HG03439 (cell line): ENCODE results near the gene C19orf44.
A peak's percentile ranks its signal among the peaks of the same experiment; 100 is the strongest.
"Not testable (repeated sequence)": the region's sequence is repeated elsewhere in the genome, so short reads cannot be mapped to it uniquely, and the experiment has no call there.

Source experiments
- ATAC-seq: cut with Tn5 transposase; IDR thresholded peaks from one replicate; pipeline ENCODE4 v1.9.1; 2021; ENCODE audit warnings: mild to moderate bottlenecking, moderate library complexity; ENCODE audit not compliant: unreplicated experiment

Gene C19orf44

DNA sequence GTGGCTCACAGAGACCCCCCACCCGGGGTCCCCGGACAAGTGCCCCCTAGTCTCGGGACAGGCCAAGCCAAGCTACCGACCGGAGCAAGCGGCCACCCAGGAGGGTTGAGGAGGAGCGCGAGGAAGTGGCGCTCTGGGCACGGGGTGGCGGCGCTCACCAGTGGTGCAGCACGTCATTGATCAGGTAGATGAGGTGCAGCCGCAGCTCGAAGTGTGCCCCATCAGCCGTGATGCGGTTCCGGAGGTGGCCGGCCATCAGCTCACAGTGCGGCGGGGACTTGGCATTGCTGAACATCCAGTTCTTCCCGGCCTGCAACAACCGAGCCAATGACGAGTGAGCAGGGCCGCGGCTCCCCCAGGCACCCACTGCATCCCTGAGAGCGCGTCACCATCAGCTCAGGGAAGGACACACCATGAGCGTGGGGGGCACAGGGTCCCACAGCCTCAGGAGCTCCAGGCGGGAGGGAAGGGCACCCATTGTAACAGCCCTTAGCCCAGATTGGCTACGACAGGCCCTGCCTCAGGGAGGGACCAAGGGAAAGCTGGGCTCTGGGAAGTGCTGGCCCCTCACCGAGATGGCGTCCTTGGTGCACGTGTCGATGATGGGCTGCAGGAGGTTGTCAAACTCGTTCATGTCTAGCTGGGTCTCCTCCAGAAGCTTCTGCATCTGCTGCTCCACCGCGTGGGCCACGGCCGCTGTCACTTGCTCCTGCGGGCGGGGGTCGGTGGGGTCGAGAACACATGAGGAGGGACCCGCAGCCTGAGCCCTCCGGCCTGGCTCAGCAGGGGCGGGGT lies 36.4 kb downstream of the C19orf44 start:
- ATAC-seq = no peak

DNA sequence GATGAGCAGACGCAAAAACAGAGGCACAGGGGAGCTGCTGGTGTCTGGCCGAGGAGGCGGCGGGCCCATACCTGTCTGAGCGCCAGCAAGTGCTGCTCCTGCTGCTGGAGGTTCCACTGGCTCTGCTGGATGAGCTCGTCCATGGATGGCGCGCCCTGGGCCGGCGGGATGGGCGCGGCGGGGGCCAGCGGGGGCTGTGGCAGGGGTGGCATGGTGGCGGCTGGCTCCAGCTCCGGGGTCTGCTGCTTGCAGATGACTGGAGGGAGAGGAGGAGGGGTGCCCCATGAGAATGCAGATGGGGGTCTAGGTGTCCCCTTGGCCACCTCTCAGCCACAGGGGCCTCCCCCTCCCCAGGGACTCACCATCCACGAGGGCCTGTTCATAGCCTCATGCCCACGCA lies 39.2 kb downstream of the C19orf44 start:
- ATAC-seq = no peak

DNA sequence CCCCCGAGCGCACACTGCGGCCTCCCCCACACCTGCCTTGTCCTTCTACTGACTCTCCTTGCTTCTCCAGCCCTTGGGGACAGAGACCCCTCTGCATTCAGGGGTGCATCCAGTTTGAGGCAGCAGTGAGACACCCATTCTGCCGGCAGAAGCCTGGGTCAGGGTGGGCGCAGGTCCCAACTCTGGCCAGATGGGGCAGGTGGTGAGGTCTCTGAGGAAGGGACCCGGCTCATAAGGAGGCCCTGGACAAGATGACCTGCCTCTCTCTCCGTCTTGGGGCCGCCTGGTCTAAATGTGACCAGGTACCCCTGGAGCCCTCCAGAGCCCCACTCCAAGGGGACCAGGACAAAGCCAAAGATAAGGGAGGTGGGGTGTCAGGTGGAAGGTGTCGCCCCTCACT lies 39.9 kb downstream of the C19orf44 start:
- ATAC-seq = no peak

DNA sequence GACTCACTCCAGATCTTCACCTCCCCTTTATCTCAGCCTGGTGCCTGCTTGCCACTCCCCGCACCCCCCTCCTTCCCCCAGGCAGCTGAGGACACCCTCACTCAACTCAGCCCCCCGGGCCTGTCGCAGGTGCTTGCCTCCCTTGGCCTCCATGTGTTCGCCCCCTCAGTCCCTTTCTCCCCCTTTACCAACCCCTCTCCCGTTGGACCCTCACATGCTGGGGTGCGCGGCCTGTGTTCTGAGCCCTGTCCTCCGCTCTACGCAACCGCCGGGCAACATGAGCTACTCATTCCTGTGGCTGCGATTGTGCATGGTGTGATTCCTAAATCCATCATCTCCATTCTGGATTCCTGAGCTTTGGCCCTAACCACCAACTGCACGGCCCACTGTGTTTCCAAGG lies 40.9 kb downstream of the C19orf44 start:
- ATAC-seq = no peak

DNA sequence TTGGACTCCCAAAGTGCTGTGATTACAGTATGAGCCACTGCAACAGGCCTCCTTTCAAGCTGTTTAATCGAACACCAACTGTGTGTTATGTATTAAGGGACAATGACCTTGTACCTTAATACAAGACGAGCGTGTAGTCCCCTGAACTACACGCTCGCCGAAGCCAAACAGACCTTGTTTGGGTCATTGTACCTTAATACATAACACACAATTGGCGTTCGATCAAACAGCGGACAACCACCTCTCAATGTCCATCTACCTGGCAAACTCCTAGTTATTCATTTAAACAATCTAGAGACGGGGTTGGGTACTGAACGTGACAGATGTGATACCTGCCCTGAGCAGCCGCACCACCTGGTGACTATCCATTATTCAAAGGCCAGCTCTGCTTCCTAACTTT lies 44.8 kb downstream of the C19orf44 start:
- ATAC-seq = no peak

DNA sequence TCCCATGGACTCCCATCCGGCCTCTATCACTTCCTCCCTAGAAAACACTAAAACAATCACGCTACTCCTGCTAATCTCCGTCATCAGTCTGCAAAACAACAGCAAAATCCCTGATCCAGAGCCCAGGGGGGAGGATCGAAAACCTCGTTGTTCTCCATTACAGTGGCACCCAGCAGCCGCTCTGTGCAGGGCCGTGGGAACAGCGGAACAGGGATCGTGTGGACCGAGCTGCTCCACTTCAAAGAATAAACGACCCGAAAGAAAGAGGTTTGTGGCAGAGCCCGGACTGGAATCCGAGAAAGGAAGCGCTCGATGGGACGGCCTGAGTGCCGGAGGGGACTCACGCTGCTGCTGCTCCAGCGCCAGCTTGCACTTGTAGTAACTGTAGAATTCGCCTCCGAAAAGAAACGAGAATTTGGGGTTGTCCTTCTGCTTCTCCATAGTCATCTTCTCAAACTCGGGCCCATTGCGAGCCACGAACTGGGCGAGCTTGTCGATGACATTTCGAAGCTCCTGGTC lies 45.4 kb downstream of the C19orf44 start:
- ATAC-seq = no peak

DNA sequence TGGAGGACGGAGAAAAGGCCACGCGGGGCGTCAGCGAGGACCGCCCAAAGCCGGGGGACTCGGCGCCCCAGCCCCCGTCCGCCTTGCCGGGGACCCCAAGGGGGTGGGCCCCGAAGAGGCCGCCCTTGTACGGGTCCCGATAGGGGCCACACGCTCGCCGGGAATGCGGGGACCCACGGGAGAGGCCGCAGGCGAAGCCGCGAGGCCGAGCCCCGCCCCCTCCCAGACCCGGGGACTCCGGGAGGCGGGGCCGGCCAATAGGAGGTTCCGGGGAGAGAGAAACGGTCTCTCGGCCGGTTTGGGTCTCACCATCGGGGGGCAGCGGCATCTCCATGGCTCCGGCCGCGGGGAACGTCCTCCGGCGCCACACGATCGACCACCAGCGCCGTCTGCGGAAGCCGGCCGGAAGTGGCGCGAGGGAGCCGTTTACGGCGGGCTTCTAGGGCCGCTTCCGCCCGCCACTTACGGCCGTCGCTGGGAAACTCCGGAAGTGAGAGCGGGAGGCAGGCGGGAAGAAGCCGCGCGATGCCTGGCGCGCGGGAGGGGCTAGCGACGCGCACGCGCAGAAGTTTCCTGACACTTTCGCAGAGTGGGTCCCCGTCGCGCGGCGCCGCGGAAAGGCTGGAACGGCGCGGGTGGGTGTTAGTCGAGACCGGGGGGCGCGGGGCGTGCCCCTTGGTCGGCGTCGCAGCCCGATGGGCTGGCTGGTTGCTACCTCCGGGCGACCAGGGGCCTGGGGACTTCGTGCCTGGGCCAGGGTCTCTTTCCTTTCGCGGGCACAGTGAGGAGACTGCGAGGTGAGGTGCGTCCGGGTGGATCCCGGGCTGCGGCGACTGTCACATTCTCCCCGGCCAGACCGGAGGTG lies 46.1 kb downstream of the C19orf44 start, which contains the start of gene CHERP:
Gene CHERP, minus strand, starts transcription at position 393 of the 865 bp plus-strand sequence. Its CDS starts 59 bp downstream, at position 334.
- ATAC-seq = peak; percentile 63

DNA sequence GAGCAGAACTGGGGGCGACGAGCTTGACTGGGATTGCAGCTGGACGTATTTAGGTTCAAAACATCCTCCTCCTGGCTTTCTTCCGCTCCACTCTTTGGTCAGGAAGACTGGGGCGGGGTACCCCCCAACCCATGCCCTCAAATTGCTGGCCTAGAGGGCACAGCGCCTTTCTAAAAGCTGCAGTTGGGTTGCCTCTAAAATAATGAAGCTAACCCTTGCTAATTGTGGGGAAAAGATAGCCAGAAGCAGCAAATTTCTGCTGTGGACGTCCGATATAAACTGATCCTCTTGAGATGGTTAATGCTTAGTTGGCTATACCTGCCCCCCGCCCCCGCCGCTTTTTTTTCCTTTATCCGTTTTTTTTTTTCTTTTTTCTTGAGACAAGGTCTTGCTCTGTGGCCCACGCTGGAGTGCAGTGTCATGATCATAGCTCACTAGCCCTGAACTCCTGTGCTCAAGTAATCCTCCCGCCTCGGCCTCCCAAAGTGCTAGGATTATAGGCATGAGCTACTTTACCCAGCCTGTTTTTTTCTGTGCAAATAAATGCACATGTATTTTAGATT lies 46.8 kb downstream of the C19orf44 start:
- no peak for ATAC-seq

DNA sequence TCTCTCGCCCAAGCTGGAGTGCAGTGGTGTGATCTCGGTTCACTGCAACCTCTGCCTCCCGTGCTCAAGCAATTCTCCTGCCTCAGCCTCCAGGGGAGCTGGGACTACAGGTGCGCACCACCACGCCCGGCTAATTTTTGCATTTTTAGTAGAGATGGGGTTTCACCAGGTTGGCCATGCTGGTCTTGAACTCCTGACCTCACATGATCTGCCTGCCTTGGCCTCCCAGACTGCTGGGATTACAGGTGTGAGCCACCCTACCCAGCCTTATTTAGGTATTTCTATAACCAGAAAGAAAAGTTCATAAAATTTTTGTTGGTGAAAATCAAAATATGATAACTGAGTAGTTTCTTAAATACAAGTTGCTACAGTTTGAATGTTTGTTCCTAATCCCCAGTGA lies 47.5 kb downstream of the C19orf44 start:
- ATAC-seq = not testable (repeated sequence)

DNA sequence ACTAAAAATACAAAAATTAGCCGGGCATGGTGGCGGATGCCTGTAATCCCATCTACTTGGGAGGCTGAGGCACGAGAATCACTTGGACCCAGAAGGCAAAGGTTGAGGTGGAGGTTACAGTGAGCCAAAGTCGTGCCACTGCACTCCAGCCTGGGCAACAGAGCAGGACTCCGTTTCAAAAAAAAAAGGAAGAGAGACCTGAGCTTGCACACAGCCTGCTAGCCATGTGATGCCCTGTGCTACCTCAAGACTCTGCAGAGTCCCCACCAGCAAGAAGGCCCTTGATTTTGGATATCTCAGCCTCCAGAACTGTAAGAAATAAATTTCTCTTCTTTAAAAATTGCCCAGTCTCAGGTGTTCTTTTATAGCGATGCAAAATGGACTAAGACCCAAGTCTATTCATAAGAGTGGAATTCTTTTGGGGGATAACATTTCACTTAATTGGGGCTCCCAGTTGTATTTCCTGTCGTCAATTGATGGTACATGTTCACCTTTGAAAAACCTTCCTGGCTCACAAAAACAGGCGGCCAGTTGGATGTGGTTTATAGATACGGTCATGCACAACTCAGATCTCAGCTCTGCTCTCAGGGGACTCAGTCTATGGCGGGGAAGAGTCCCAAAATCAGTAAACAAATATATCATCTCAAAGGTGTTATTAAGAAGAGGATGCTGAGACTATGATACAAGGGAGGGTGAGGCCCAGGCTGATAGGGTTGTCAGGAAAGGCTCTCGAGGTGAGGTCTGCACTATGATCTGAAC lies 48.5 kb downstream of the C19orf44 start:
- ATAC-seq = no peak

DNA sequence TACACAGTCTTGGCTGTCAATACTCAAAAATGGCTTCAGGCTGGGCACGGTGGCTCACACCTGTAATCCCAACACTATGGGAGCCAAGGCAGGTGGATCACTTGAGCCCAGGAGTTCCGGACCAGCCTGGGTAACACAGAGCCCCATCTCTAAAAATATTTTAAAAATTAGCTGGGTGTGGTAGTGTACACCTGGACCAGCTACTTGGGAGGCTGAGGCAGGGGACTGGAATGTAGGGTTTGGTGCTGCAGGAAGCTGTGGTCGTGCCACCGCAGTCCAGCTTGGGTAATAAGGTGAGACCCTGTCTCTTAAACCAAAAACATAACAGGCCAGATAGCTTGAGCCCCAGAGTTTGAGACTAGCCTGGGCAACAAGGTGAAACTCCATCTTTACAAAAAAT lies 52.8 kb downstream of the C19orf44 start:
- ATAC-seq = no peak

DNA sequence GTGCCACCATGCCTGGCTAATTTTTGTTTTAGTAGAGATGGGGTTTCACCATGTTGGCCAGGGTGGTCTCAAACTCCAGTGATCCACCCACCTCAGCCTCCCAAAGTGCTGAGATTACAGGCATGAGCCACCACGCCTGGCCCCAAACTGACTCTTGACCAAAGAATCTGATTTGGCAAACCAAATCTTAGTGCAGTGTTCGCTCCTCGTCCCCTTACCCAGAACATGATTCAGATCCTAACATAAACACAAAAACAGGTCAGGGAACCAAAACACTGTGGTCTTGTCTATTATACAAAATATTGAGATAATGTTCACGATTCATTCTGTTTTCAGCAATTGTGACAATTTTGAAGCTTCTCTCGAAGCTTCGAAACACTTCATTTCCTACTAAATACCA lies 55.7 kb downstream of the C19orf44 start:
- ATAC-seq = not testable (repeated sequence)

DNA sequence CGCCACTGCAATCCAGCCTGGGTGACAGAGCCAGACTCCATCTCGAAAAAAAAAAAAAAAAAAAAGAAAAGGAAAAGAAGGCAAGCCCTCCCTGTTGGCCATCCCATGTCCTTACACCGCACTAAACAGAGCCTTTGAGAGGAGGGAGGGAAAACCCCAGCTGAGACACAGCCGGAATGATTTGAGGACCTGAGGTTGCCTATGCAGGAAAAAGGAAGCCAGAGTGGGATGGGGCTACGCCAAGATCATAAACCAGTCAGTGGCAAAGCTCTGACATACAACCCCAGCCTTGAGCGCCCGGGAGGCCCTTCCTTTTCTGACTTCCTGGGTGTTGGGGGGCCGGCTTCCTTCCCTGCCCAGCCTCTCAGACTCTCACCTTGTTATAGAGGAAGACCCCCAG lies 58.6 kb downstream of the C19orf44 start:
- no peak for ATAC-seq

DNA sequence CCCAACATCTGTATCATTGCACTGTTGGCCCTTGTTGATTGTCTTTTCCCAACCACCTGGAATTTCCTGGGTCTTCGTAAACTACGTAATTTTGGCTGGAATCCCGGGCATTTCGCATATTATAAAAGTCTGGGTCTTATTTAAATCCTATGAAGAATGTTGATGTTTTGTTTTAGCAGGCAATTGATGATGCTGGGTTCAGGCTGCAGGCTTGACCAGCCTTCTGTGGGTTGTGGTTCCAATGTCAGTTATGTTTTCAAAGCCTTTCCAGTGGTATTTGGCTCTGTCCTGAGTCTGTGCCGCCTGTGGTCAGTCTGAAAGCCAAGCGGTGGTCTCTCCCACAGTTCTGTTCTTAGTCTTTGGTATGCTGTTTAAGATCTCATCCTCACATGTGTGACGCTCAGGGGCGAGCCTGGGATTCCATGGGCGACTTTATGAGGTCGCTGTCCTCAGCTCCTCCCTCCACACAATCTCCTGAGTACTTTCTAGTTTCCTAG lies 63.6 kb downstream of the C19orf44 start:
- no peak for ATAC-seq

DNA sequence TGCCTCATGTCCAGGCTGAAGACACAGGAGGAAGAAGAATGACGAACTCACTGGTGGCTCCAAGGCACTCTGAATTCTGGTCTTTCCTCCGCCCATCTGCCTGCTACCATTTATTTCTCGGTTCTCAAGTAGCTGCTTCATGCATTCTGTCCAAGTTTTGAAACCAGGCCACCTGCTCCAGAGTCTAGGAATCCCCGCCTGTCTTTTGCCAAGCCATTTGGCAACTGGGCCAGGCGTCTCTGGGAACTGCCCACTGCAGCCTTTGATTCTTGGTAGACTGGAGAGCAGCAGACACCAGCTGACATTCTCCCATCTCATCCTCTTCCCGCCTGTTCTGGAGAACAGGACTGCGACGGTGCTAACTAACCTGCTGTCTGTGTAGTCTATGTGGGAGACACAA lies 65.2 kb downstream of the C19orf44 start:
- no peak for ATAC-seq

DNA sequence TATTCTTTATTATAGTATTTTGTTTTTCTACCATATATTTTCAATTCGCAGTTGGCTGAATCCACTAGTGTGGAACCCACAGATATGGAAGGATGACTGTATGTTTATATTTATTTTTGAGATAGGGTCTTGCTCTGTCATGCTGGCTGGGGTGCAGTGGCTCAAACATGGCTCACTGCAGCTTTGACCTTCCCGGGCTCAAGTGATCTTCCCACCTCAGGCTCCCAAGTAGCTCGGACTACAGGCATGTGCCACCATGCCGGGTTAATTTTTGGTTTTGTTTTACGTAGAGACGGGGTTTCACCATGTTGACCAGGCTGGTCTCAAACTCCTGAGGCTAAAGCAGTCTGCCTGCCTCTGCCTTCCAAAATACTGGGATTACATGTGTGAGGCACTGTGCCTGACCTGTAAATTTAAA lies 66.4 kb downstream of the C19orf44 start:
- no peak for ATAC-seq

DNA sequence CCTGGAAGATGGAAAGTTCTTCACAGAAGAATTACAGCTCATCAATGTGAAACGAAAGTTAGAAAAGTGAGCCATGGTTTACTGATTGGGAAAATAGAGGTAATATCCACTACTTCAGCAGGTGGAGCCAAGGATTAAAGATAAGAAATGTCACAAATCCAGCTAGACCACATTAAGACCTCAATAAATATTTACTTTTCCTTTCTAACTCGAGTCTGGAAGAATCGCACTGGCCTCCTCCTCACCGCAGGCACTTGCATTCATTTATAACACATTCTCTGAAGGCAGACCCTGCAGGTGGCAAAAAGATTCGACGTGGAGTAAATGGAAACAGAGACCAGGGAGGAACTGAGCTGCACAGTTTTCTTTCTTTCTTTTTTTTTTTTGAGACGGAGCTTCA lies 68.6 kb downstream of the C19orf44 start:
- ATAC-seq = no peak

DNA sequence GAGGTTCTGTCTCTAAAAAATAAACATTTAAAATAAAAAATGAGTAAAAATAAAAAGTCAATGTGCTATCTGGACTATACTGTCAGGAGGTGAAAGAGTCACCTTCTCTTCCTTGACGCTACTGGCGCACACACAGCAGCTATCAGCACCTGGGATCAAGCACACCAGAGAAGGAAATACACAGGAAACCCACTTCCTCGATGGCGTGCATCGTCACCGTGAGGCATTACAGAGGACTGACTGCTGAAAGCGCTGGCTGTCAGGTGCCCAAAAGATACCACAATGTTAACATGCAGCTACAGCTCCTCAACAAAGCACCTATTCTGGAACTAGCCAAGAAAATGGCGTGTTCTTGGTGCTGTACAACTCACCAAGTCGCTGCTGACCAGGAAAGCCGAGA lies 70.0 kb downstream of the C19orf44 start:
- no peak for ATAC-seq

DNA sequence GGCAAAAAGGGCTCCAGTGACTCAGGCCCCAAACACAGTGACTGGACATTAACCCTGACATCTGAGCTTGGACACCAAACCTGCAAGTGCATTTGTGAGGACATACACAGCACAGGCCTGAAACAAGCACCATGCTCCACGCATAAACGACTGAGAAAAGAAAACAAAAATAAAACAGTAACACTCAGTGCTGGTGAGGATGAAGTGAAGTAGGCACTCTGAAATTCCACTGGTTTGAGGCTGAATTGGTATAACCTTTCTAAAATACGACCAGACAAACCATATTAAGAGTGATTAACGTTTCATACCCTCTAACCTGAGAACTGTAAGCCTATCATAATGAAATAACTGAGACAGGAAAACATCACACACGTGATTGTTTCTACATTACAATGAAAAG lies 70.5 kb downstream of the C19orf44 start:
- ATAC-seq = no peak

DNA sequence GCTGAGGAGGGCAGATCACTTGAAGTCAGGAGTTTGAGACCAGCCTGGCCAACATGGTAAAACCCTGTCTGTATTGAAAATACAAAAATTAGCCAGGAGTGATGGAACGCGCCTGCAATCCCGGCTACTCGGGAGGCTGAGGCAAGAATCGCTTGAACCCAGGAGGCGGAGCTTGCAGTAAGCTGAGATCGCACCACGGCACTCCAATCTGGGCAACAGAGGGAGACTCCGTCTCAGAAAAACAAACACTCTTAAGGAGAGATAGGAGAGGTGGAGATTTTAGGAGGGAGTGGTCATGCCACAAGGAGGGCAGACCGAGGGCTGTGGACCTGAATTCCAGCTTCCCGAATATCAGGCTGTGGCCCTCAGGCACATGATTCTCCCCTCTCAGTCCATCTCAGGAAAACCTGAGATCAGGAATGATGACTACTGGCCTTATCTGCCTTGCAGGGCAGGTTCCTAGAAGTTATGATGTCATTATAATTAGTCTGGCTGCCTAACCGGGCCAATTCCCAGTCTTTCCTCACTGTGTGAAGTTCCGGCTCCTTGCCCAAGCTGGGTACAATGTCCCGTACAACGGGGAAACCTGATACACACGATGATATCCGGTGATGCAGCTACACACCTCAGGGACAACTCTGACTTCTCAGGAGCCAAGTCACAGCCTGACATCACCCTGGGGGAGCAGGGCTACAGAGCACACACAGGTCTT lies 73.6 kb downstream of the C19orf44 start:
- no peak for ATAC-seq
